Measurements from ENCODE around the gene CRACR2A.
A peak's percentile ranks its signal among the peaks of the same experiment; 100 is the strongest.

CRACR2A gene

DNA sequence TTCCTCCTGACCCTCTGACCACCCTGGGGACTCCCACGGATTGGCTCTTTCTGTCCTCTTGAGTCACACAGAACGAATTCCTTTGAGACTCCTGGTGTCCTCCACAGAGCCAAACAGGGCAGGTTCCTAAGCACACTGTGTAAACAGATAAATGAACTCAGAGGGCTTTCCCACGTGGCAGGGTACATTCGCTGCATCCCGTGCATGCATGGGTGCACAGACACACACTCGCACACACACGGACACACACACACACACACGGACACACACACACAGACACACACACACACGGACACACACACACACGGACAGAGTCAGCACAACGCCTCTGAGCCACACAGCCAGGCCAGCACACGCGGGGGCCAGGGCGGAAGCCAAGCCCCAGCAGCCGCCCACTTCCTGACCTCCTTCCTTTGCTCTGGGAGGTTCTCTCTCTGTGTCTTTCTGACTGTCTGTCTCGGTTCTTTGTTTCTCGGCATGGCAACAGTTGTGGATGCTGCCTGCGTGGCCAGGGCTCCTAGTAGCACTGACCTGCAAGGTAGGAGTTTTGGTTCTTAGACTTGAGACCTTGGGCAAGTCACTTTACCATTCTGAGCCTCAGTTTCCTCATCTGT, 706 bp downstream of the CRACR2A start:
- DNase-seq = no peak

DNA sequence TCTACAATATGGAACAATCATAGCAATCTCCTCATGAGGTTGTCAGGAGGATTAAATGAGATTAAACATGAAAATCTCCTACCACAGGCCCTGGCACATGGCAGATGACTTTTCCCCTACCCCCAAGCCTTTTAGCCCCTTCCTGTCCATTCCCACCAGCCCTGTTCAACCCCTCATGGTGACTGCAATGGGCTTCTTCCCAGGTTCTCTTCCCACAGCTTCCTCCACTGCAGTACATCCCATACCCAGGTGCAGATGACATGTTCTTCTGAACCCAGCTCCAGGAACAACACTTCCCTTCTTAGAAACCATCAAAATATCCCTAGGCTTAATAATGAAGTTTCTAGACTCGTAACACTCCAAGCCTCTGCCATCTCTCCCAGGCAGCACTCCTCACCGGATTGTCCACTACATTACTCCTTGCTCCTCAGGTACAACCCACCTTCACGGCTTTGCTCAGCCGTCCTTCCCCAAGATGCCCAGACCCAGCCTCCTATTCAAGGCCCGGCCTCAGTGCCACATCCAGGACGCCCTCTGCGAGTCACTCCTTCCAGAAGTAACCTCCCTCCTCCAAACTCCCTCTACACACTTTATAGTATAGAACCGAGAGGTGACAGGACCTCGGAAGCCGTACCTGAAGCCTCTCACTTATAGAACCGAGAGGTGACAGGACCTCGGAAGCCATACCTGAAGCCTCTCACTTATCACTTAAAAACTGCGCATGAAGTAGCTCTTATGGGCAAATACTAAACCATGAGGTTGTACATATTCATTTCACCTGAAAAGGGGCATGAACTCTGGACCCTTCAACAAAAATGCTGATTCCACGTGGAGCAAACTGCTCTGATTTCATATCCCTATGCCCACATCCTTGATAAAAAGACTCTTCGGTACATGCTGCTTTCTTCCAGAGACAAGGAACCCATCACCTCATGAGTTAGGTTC, 1.5 kb downstream of the CRACR2A start:
- no peak for DNase-seq

DNA sequence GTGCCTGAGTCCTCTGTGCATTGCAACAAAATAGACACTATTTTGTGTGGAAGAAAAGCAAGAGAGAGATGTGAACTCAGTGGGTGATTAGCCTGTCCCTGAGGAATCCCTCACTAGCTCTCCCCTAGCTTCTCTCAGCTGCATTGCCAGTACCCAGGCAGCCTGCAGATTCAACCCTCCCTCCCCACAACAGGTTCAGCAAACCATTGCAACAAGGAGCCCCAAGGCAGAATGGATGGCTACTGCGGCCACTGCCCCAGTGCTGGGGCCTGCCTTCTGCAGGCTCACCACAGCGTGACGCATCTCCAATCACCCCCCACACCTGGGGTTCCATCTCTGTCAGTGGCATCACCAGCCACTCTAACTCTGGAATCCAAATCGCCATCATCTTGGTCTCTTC, 2.3 kb downstream of the CRACR2A start:
- no peak for DNase-seq

DNA sequence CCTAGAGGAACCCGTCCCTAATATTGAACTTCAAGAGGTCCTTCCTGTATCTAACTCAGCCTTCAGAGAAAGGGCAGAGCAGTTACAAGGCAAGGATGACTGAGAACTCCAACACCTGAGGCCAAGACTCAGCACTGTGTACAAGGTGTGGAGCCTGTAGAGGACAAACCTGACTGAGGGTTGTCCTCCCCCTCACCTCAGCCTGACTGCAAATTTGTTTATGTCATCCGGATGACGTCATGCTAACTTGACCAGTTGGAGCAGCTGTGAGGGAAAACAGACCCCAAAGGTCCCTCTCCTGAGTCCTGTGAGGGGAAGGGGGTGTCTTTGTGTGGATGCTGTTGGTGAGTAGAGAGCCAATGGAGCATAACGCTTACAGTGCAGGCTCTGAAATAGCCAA, 4.3 kb downstream of the CRACR2A start:
- no peak for DNase-seq

- DNase-seq = no peak
These were observed 4.8 kb downstream of the CRACR2A start for GRCh38 chr12:3747976-3748619.

DNA sequence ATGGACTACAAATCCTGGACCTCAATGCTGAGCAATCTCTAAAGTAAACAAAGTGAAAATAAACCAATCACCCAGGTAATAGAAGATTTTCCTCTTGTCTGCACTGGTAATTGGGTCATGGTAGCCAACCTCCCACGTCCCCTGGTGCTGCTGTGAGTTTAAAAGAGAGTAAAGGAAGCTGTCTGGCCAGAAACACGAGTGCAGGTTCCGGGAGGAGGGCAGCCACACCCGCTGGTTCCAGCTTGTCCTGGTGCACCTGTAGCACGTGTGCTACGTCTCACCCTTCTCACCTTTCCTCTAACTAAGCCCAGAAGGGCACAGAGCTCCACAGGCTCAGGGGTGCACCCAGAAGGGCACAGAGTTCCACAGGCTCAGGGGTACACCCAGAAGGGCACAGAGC, 5.4 kb downstream of the CRACR2A start:
- DNase-seq = no peak

- DNase-seq = no peak
These were observed 6.2 kb downstream of the CRACR2A start for GRCh38 chr12:3746758-3747157.

- no peak for DNase-seq
These were observed 7.8 kb downstream of the CRACR2A start for GRCh38 chr12:3745152-3745551.

DNA sequence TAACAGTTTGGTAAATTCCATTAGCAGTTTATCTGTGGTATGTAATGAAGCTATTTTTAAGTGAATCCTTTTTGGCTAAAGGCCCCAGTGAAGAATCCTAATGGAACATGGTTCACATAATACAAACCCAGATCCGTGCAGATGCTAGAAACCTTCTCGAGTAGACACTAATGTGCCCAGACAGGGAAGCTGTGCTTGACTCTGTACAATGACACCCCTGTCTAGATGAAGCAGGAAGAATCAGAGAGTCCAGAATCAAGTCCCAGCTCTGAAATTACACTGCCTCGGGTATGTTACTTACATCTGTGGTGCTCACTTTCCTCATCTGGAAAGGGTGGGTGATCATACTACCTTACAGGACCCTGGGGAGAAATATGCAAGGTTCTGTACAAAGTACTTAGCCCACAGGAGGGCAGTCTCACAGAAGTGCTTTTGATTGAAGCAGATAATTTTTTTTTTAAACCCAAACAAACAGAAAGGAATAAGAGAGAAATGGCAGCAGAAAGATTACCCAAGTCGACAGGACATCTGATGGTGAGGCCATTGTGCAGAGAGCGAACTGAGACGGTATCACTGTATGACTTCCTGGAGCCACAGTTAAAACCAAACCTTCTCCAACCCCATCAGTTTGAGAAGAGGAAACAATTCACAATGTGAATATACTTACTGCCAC, 8.5 kb downstream of the CRACR2A start:
- no peak for DNase-seq

DNA sequence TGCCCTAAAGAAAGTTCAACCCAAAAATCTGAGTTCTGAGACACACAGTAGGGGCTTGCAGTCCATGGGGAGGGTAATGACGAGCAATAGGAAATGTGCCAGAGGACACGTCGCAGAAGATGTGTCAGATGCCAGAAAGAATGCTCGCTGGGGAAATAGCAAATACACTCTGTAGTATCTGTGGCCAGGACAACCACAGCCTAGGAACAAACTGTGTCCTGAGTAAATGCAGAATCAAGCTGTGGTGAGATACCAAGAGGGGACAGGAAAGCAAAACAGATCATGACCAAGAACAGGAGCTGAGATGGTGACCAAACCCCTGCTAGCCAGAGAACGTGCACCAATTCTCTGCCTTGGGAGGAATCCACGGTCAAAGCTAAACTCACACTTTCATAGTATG, 9.1 kb downstream of the CRACR2A start:
- DNase-seq = no peak

DNA sequence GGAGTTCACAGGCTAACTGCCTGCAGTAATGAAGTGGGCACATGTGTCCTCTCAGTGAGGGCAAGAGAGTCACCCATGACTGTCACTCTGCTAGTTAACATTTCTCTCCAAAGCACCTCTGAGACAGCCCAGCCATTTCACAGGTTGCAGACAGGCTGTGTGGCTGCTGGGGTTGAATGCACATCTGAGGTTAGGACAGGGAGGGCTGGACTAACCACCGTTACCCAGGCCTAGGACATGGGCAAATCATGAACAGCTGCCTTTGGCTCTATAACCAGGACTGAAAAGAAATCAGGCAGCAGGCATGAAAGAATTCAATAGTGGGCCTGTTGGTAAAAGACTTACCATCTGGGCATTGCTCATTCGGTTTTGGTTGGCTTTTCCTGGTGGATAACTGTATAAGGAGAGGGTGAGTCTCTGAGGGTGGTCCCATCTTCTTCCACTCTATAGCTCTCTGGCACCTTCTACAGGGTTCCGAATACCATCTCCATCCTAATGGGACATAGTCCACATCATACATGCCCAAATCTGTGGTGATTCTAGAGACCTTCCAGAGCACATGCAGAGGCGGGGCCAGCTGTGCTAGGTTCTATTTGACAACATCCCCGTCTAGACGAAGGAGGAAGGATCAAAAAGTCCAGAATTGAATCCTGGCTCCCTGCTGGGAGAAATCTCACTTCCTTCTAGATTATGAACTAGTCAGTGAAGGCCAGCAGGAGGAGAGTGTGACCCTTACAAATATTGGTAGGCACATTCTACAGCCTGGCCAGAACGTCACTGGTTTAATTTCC, 10.8 kb downstream of the CRACR2A start:
- DNase-seq = no peak

- no peak for DNase-seq
These were observed 12.3 kb downstream of the CRACR2A start for GRCh38 chr12:3740480-3741231.

DNA sequence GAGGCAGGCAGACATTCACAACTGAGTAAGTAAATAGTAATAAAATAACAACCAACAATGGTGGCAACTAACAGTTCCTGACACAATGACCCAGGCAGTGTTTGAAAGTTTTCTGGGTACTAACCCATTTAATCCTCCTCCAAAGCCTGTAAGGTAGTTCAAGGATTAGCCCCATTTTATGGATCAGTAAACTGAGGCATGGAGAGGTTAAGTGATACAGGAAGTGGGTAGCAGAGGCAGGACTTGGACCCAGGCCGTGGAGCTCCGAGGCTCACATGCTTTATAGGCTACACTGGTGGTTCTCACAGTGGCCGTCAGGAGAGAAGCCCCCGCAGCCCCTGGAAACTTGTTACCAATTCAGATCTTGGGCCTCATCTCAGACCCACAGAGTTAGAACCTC, 17.5 kb downstream of the CRACR2A start:
- DNase-seq = no peak

DNA sequence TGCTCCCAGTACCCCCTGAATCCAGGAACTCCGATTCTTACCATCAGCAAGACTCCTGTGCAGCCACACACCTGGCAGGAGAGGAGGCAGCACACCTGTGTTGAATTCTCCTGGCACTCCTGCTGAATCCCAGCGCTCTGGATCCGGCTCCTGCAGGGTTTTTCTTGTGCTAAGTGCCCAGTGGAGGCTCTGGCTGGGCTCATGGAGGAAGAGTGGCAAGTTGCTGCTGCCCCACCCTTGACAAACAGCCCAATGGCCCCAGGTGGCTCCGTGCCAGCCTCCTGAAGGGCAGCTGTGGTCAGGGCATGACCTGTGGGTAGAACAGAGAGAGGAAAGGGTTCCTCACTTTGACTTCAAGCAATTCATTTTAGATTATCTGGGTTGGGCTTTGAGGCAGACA, 20.0 kb downstream of the CRACR2A start:
- DNase-seq = no peak

DNA sequence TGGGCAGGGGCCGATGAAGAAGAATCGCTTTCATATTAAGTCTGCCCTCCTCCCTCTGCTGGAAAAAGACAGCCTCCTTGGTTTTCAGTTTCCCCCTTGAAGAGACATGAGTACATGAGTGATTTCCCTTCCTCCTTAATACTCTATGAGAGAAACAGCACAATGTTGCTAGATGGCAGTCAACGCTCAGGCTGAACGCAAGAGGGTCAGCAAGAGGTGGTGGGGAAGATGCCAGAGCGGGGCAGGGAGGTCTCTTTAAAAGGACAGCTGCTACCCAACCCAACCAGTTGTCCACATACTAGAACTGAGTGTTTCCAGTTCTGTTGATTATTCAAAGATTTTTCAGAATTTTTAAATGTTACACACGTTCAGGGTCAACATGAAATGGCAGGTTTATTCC, 22.8 kb downstream of the CRACR2A start:
- DNase-seq = no peak

- no peak for DNase-seq
These were observed 24.2 kb downstream of the CRACR2A start for GRCh38 chr12:3728686-3729085.

DNA sequence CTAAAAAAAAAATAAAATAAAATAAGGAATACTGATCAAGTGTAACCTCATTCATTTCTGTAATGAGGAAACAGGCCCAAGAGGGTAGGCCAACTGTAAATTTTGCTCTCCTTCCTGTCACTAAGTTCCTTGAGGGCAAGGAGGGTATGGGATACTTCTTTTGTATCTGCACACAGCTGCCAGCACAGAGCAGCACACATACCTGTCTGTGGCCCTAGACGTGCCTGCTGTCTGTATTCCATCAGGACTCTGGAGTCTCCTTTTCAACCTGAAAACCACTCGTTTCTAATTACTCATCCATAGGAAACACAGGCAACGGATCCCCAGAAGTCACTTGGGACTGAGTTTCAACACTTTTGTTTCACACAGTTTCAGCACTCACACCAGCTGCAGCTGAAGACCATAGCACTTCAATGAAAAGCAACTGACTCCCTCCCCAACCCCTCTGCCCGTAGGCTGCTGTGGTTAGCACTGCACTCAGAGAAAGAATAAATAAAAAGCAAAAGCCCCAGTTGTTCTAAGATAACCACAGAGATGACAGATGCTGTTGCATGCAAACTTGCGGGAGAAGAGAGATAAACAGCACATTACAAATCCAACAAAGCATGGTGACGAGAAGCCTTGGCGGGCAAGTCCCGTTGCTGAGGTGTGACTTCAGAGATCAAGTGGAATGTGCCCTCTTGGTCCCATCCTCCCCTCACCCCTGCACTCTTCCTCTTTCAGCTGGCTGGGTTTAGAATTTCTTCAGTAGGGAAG, 24.9 kb downstream of the CRACR2A start:
- DNase-seq = no peak

GRCh38 chr12:3727354-3727753, 25.6 kb downstream of the CRACR2A start:
- no peak for DNase-seq

- no peak for DNase-seq
These were observed 26.5 kb downstream of the CRACR2A start for GRCh38 chr12:3726456-3726855.

DNA sequence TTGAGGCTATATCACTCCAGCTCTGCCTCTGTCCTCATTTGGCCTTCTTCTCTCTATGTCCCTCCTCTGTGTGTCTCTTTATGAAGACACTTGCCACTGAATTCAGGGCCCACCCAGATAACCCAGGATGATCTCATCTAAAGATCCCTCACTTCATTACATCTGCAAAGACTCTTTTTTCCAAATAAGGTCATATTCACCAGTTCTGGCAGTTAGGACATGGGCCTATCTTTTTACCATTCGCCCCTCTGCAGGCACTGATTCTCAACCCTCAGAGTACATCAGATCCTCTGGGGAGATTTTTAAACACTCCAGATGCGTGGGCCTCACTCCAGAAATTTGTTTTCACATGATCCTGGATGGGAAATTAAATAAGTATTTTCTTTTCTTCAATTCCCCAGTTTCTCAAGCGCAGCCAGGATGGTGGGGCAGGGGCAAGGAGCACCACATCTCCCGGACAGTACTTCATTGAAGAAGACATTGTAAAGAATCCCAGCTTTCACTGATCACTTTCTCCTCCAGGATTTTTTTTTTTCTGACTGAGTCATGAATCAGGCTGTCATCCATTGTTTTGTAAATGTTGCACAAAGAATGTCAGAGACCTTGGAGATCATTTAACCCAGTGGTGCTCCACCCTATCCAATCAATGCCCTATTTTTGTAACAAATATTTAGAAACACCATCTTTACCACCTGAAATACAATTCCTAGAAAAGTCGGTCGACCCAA, 27.4 kb downstream of the CRACR2A start:
- peak; percentile 34 for DNase-seq

Measured in right hindlimb (tissue), 1 donor.